Activated naive CD4-positive, alpha-beta T cell treated with anti-CD3 and anti-CD28 coated beads, Interleukin-2, amount 50 U/mL, for 72 hours (primary cell): ENCODE data around the gene AJUBA. TPM values are rescaled to one million over a fixed set of nuclear protein-coding genes. Genes with fewer than 3 reads are reported as not detected.

Experiments used
- ATAC-seq, 2 donors: fragments of 150-1000 bp; cut with Tn5 transposase; 2 replicates each; pipeline ENCODE4 v1.10.0; 2021; ENCODE audit warnings: mild to moderate bottlenecking in 2 of 2, moderate library complexity in 2 of 2
- DNase-seq, 2 donors: peaks; one replicate each; pipeline ENCODE4 v3.0.0; 2021 to 2022; ENCODE audit warnings: low spot score in 2 of 2
- H3K27ac Mint-ChIP-seq, 2 donors: one replicate each; pipeline ENCODE4 v1.8.0; 2022; ENCODE audit warnings: mild to moderate bottlenecking in 2 of 2, mixed read lengths in 2 of 2
- H3K36me3 Mint-ChIP-seq, 2 donors: one replicate each; pipeline ENCODE4 v1.8.0; 2022; ENCODE audit warnings: mixed read lengths in 2 of 2
- H3K9me3 Mint-ChIP-seq, 2 donors: one replicate each; pipeline ENCODE4 v1.8.0; 2022; ENCODE audit warnings: mixed read lengths in 2 of 2
- total RNA-seq, 2 donors: library from RNA; stranded (reverse); gene quantifications; one replicate each; pipeline ENCODE4 v1.2.3, GENCODE V29; 2022

The AJUBA gene
- total RNA-seq, 2 donors from 2014 or later: 1.5 to 3.8 TPM

DNA sequence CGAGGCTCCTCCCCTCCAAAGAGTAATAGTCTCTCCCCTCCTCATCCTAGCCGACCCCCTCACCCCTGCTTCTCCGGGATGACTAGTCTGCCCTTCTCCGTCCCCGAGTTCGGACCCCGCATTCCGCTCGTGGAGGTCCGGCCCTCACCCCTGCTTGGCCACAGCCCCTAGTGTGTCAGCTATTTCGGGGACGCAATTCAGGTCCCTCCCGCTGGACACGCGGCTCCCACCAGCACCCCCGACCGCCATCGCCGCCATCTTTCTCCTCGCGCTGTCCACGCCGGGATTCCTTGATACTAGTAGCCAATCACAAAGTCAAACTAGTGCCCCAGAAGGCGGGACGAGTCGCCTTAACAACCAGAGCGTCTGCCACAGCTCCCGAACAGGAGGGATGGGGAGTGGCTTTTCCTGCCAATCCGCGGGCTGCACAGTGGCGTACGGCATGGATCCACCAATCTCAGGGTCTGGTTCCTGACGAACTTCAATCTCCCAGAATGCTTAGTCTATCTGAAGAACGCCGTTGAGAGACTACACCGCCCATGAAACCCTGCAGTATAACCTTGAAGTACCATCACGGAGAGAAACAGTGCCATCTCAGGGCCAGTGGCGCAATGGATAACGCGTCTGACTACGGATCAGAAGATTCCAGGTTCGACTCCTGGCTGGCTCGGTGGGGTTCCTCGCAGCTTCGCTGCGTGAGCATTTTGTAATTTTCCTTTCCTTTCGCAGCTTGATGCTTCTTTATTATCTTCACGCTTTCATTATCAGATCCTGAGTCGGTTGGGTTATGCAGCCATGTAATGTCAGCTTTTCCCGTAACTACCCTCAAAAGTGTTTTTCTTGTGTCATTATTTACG lies 53.0 kb downstream of the AJUBA start, which contains the start of gene PRMT5:
Gene PRMT5 (minus strand): TSS at position 273 of the 857 bp plus-strand sequence. CDS start 15 bp downstream, at position 258.
- Mint-ChIP-seq H3K9me3 (no peaks in the 10 kb centered on the region), H3K27ac (no peak within 1 kb of the TSS), H3K36me3 (peaks cover 19 to 23% of the 10 kb centered on the region in 2 donors)
- peak; percentile 96 to 99 for DNase-seq
- peak; percentile 96 to 98 for ATAC-seq

DNA sequence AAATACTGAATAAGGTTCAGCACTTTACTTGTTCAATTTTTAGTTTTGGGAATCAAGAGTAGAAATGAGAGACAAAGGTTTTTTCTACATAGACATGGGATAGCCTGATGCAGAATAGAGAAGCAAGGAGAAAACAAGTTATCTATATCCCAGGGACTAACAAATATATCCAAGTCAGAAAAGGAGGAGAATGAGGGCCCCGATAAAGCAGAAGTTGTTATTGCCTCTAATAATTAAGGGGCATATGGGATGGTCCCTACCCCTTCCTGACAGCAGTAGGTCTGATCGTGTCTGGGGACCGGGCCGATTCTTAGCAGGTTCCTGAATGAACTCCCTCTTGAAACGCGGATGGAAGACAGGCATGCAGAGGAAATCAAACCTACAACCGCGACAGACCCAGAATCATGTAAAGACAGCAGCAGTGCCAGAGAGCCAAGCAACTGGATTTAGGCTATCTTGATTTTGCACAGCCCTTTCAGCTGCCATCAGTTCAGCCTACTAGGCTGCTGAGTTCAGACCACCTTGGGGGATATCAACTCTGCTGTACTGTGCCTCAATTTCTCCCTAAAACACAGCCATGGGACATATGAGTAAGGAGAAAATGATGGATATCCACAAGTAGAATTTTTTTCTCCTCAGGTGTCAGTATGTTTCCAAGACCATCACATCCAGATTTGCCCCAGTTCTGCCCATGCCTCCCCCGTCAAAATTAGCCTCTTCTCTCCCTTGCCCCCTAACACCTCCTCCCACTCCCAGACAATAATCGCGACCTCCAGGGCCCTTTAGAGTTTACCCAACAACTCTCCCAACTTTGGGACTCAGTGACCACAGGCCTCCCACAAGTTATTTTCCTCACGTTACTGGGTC lies 53.9 kb downstream of the AJUBA start:
- H3K9me3 Mint-ChIP-seq: no peaks in the 10 kb centered on the region
- DNase-seq (peak in 1 of 2 donors; percentile 8), ATAC-seq (no peak)
- H3K27ac Mint-ChIP-seq: no peak overlapping the region
- peaks cover 19 to 23% of the 10 kb centered on the region in 2 donors for H3K36me3 Mint-ChIP-seq

DNA sequence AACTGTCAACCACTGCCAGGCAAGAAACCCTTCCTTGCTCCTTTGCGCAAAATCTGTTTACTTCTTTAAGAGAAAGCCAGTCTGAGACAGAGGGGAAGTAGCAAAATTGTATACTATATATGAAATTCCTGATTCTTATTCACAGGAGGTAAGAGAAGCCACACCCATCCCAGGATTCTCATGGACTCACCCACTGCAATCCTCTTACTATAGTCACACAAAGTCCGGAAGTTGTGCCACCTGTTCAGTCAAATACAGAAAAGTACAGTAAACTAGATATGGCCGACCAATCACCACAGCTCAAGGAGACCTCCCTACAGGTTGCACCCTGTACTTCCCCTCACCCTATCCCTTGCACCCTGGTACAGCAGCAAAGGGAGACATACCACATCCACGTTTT lies 56.0 kb downstream of the AJUBA start:
- no peak for ATAC-seq
- H3K9me3 Mint-ChIP-seq: no peaks in the 10 kb centered on the region
- H3K27ac Mint-ChIP-seq: peak overlapping the region in 1 of 2 donors; percentile 56
- no peak for DNase-seq
- H3K36me3 Mint-ChIP-seq: peaks cover 27 to 30% of the 10 kb centered on the region in 2 donors

DNA sequence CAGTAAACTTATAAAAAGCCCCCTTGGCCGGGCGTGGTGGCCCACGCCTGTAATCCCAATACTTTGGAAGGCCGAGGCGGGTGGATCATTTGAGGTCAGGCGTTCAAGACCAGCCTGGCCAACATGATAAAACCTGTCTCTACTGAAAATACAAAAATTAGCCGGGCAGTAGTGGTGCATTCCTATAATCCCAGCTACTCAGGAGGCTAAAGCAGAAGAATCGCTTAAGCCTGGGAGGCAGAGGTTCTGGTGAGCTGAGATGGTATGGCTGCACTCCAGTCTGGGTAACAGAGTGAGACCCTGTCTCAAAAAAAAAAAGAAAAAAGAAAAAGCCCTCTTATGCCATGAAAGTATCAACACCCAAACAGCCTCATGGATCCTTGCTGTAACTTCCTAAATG lies 56.8 kb downstream of the AJUBA start:
- Mint-ChIP-seq H3K36me3 (peaks cover 27 to 35% of the 10 kb centered on the region in 2 donors), H3K9me3 (no peaks in the 10 kb centered on the region), H3K27ac (peak overlapping the region in 1 of 2 donors; percentile 31)
- ATAC-seq: no peak
- DNase-seq: no peak

DNA sequence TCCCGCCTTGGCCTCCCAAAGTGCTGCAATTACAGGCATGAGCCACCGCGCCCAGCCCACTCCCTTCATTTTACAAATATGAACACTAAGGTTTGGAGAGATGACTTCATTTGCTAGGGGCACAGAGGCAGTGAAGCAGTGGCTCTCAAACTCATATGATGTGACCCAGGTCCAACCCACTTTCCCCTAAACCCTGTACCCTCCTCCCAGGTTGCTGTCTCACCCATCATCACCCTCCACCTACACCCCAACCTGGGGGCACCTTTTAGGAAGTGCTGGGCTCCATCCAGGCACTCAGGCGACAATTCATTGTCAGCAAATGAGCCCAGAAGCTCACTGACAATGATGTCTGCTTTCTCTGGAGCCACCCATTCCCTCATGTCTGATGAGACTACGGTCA lies 58.6 kb downstream of the AJUBA start:
- peaks cover 30 to 39% of the 10 kb centered on the region in 2 donors for H3K36me3 Mint-ChIP-seq
- no peak for DNase-seq

DNA sequence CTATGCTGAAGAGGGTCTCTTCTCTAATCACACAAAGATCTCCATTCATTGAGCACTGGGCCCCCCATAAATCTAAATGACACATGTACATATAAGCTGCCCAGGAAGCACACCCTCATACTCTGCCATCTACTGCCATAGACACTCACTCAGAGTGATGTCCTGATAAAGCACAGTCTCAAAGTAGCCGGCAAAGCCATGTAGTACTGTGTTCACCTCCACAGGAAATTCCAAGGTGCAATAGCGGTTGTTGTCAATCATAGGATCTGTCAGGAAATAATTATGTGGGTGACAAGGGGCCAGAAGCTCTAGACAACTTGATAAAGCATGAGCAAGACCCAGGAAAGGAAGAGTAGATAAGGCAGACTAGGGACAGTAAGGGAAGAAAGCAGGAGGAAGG lies 60.1 kb downstream of the AJUBA start:
- DNase-seq (no peak), ATAC-seq (no peak)
- H3K36me3 Mint-ChIP-seq: peaks cover 40 to 41% of the 10 kb centered on the region in 2 donors
- no peaks in the 10 kb centered on the region for H3K9me3 Mint-ChIP-seq
- peak overlapping the region in 1 of 2 donors; percentile 48 for H3K27ac Mint-ChIP-seq

More for the DNA sequence above, 58.6 kb downstream of the AJUBA start:
- no peak for ATAC-seq
- Mint-ChIP-seq H3K27ac (peak overlapping the region in 1 of 2 donors; percentile 44), H3K9me3 (no peaks in the 10 kb centered on the region)

Other genes starting within 250 kb of the AJUBA start
- 100 to 1,000 TPM; 176 to 178 TPM for gene OXA1L, start 215.9 kb downstream of the AJUBA start, total RNA-seq
- under 1 TPM; 0.46 to 0.78 TPM for gene SLC7A7, start 167.1 kb downstream of the AJUBA start, total RNA-seq
- 100 to 1,000 TPM; 112 to 146 TPM for gene MRPL52, start 152.7 kb downstream of the AJUBA start, total RNA-seq
- 1 to 10 TPM in 1 of 2 donors, under 1 TPM in 1; 0.68 to 2.2 TPM for gene MMP14, start 146.0 kb downstream of the AJUBA start, total RNA-seq
- 10 to 100 TPM; 48.9 to 67.6 TPM for gene LRP10, start 110.8 kb downstream of the AJUBA start, total RNA-seq
- gene REM2, start 99.3 kb downstream of the AJUBA start, total RNA-seq: 1 to 10 TPM in 1 of 2 donors, under 1 TPM in 1; 0.93 to 1.1 TPM
- gene RBM23, start 63.4 kb downstream of the AJUBA start, total RNA-seq: 10 to 100 TPM; 63.5 to 97.7 TPM
- 100 to 1,000 TPM in 1 of 2 donors, 10 to 100 TPM in 1; 47.1 to 120 TPM for gene PRMT5, start 53.2 kb downstream of the AJUBA start, total RNA-seq
- 10 to 100 TPM; 82.2 to 93.3 TPM for gene HAUS4, start 25.5 kb downstream of the AJUBA start, total RNA-seq
- gene C14orf93, start 27.6 kb upstream of the AJUBA start, total RNA-seq: 10 to 100 TPM; 10.9 to 12.6 TPM
- 100 to 1,000 TPM; 137 to 180 TPM for gene PSMB5, start 52.3 kb upstream of the AJUBA start, total RNA-seq
- not detected for gene PSMB11, start 59.7 kb upstream of the AJUBA start, total RNA-seq
- 1 to 10 TPM; 1.1 to 1.4 TPM for gene CDH24, start 75.0 kb upstream of the AJUBA start, total RNA-seq
- 100 to 1,000 TPM; 187 to 191 TPM for gene ACIN1, start 112.6 kb upstream of the AJUBA start, total RNA-seq
- 10 to 100 TPM; 36.5 to 49.1 TPM for gene C14orf119, start 113.0 kb upstream of the AJUBA start, total RNA-seq
- not detected for gene CIROP, start 122.4 kb upstream of the AJUBA start, total RNA-seq
- gene CEBPE, start 136.7 kb upstream of the AJUBA start, total RNA-seq: under 1 TPM; 0.34 to 0.41 TPM
- gene SLC7A8, start 201.1 kb upstream of the AJUBA start, total RNA-seq: 1 to 10 TPM; 1.2 to 1.9 TPM